Lower leg skin (tissue), 3 donors: Measurements from ENCODE around the gene C3orf18.

ENCODE experiments used
- CTCF ChIP-seq, 3 donors: fragments of 450-650 bp; IDR thresholded peaks; one replicate each; pipeline ENCODE4 v1.5.1; 2016; ENCODE audit warnings: antibody characterized with exemption in 3 of 3, mild to moderate bottlenecking in 3 of 3, moderate library complexity in 2 of 3
- POLR2A ChIP-seq, 2 donors: fragments of 450-650 bp; IDR thresholded peaks; one replicate each; pipeline ENCODE4 v1.6.1; 2016 to 2017; ENCODE audit warnings: antibody characterized with exemption in 2 of 2, mild to moderate bottlenecking in 1 of 2, moderate library complexity in 1 of 2

- no peak for TF ChIP-seq CTCF (IDR thresholded peaks at IDR 0.05)
- no peak for TF ChIP-seq POLR2A (IDR thresholded peaks at IDR 0.05)
Measured at GRCh38 chr3:50607271-50608091, 39.9 kb upstream of the C3orf18 start.
